ENCODE results near the gene CA10. TPM values are rescaled to one million over a fixed set of nuclear protein-coding genes. Genes with fewer than 3 reads are reported as not detected.

CA10 gene
- polyA plus RNA-seq, 1 donor from 2014 or later: 6.2 TPM

DNA sequence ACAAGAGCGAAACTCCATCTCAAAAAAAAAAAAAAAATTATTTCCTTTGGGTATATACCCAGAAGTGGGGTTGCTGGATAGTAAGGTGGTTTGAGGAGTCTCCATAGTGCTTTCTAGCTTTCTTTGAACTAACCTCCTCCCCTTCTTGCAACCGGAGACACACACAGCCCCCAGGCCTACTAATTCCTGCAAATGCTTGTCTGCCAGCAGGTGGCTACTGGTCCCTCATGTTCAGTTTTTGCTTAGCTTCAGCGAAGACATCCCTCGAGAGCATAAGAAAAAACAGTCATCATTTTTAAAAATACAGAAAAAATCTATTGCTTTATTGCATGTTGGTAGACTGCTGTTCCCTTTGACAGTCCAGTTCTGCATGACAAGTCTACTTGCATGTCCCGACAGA, 459.2 kb downstream of the CA10 start:
- Histone ChIP-seq H4K20me1 (ENCODE audit: insufficient read depth) (no peaks in the 10 kb centered on the region), H3K36me3 (ENCODE audit: insufficient read depth, low read length) (no peaks in the 10 kb centered on the region), H2AFZ (ENCODE audit: low read depth, low read length) (no peak overlapping the region), H3F3A (ENCODE audit: insufficient read depth, low read length, poor library complexity, severe bottlenecking) (no peaks in the 10 kb centered on the region), H3K4me2 (ENCODE audit: low read length) (no peak overlapping the region), H3K27me3 (ENCODE audit: insufficient read depth, low read depth, low read length) (no peaks in the 10 kb centered on the region), H3K27ac (ENCODE audit: low read length) (no peak overlapping the region), H3K9me2 (ENCODE audit: insufficient read depth, low read length) (no peaks in the 10 kb centered on the region), H3K79me2 (replicated peaks; ENCODE audit: insufficient read depth, low read length) (no peaks in the 10 kb centered on the region), H3K9ac (ENCODE audit: low read length) (no peak overlapping the region), H3K4me3 (ENCODE audit: low read length) (no peak overlapping the region), H3K9me3 (ENCODE audit: low read length) (no peaks in the 10 kb centered on the region)
- TF ChIP-seq MXI1 (conservative IDR thresholded peaks at IDR 0.05; ENCODE audit: poor library complexity, severe bottlenecking) (no peak), RAD21 (conservative IDR thresholded peaks at IDR 0.05) (no peak), EP300 (conservative IDR thresholded peaks at IDR 0.05; ENCODE audit: poor library complexity, severe bottlenecking) (no peak), EZH2 (IDR thresholded peaks at IDR 0.05; ENCODE audit: borderline replicate concordance, insufficient read depth, low read length, poor library complexity, severe bottlenecking) (no peak), TAF1 (IDR thresholded peaks at IDR 0.05; ENCODE audit: low read depth) (no peak), SMC3 (conservative IDR thresholded peaks at IDR 0.05; ENCODE audit: poor library complexity) (no peak), POLR2AphosphoS5 (IDR thresholded peaks at IDR 0.05) (no peak)
- TF ChIP-seq, protein P1, sequence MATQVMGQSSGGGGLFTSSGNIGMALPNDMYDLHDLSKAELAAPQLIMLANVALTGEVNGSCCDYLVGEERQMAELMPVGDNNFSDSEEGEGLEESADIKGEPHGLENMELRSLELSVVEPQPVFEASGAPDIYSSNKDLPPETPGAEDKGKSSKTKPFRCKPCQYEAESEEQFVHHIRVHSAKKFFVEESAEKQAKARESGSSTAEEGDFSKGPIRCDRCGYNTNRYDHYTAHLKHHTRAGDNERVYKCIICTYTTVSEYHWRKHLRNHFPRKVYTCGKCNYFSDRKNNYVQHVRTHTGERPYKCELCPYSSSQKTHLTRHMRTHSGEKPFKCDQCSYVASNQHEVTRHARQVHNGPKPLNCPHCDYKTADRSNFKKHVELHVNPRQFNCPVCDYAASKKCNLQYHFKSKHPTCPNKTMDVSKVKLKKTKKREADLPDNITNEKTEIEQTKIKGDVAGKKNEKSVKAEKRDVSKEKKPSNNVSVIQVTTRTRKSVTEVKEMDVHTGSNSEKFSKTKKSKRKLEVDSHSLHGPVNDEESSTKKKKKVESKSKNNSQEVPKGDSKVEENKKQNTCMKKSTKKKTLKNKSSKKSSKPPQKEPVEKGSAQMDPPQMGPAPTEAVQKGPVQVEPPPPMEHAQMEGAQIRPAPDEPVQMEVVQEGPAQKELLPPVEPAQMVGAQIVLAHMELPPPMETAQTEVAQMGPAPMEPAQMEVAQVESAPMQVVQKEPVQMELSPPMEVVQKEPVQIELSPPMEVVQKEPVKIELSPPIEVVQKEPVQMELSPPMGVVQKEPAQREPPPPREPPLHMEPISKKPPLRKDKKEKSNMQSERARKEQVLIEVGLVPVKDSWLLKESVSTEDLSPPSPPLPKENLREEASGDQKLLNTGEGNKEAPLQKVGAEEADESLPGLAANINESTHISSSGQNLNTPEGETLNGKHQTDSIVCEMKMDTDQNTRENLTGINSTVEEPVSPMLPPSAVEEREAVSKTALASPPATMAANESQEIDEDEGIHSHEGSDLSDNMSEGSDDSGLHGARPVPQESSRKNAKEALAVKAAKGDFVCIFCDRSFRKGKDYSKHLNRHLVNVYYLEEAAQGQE (IDR thresholded peaks at IDR 0.05; ENCODE audit: borderline replicate concordance): no peak
- TF ChIP-seq, protein P2, sequence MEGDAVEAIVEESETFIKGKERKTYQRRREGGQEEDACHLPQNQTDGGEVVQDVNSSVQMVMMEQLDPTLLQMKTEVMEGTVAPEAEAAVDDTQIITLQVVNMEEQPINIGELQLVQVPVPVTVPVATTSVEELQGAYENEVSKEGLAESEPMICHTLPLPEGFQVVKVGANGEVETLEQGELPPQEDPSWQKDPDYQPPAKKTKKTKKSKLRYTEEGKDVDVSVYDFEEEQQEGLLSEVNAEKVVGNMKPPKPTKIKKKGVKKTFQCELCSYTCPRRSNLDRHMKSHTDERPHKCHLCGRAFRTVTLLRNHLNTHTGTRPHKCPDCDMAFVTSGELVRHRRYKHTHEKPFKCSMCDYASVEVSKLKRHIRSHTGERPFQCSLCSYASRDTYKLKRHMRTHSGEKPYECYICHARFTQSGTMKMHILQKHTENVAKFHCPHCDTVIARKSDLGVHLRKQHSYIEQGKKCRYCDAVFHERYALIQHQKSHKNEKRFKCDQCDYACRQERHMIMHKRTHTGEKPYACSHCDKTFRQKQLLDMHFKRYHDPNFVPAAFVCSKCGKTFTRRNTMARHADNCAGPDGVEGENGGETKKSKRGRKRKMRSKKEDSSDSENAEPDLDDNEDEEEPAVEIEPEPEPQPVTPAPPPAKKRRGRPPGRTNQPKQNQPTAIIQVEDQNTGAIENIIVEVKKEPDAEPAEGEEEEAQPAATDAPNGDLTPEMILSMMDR (IDR thresholded peaks at IDR 0.05; ENCODE audit: poor library complexity, severe bottlenecking): no peak

DNA sequence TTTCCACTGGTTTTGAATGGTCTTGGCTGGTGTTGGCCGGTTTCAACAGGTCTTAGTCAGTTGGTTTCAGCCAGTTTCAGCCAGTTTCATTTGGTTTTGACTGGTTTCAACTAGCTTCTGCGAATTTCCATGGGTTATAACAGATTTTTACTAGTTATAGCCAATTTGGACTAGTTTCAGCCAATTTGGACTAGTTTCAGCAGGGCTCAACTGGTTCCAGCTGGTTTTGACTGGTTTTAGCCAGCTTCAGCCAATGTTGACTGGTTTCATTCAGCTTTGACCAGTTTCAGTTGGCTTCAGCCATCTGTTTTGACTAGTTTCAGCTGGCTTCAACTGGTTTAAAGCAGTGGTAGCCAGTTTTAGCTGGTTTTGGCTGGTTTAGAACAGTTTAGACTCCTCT, 465.6 kb downstream of the CA10 start:
- no peaks in the 10 kb centered on the region for H3K27me3 ChIP-seq (ENCODE audit: insufficient read depth, low read depth, low read length)
- no peaks in the 10 kb centered on the region for H4K20me1 ChIP-seq (ENCODE audit: insufficient read depth)
- no peaks in the 10 kb centered on the region for H3K79me2 ChIP-seq (replicated peaks; ENCODE audit: insufficient read depth, low read length)
- H3K9me2 ChIP-seq (ENCODE audit: insufficient read depth, low read length): no peaks in the 10 kb centered on the region
- no peak for TF ChIP-seq RAD21 (conservative IDR thresholded peaks at IDR 0.05)
- TF ChIP-seq, protein P2 (IDR thresholded peaks at IDR 0.05; ENCODE audit: poor library complexity, severe bottlenecking): no peak
- no peak for TF ChIP-seq EP300 (conservative IDR thresholded peaks at IDR 0.05; ENCODE audit: poor library complexity, severe bottlenecking)
- TF ChIP-seq, protein P1 (IDR thresholded peaks at IDR 0.05; ENCODE audit: borderline replicate concordance): no peak
- TF ChIP-seq MXI1 (conservative IDR thresholded peaks at IDR 0.05; ENCODE audit: poor library complexity, severe bottlenecking): no peak
- H2AFZ ChIP-seq (ENCODE audit: low read depth, low read length): no peak overlapping the region
- H3K36me3 ChIP-seq (ENCODE audit: insufficient read depth, low read length): no peaks in the 10 kb centered on the region
- no peak overlapping the region for H3K27ac ChIP-seq (ENCODE audit: low read length)
- no peak overlapping the region for H3K4me2 ChIP-seq (ENCODE audit: low read length)
- H3F3A ChIP-seq (ENCODE audit: insufficient read depth, low read length, poor library complexity, severe bottlenecking): no peaks in the 10 kb centered on the region
- H3K9me3 ChIP-seq (ENCODE audit: low read length): no peaks in the 10 kb centered on the region
- no peak overlapping the region for H3K9ac ChIP-seq (ENCODE audit: low read length)
- no peak overlapping the region for H3K4me3 ChIP-seq (ENCODE audit: low read length)
